GM18873 (cell line): ENCODE results near the gene LPAR3.
A peak's percentile ranks its signal among the peaks of the same experiment; 100 is the strongest.
"Not testable (repeated sequence)": the region's sequence is repeated elsewhere in the genome, so short reads cannot be mapped to it uniquely, and the experiment has no call there.

Experiments
- ATAC-seq: cut with Tn5 transposase; IDR thresholded peaks from one replicate; pipeline ENCODE4 v1.9.1; 2021; ENCODE audit warnings: mild to moderate bottlenecking, moderate library complexity, moderate number of reproducible peaks; ENCODE audit not compliant: unreplicated experiment, low FRiP score

LPAR3 gene

DNA sequence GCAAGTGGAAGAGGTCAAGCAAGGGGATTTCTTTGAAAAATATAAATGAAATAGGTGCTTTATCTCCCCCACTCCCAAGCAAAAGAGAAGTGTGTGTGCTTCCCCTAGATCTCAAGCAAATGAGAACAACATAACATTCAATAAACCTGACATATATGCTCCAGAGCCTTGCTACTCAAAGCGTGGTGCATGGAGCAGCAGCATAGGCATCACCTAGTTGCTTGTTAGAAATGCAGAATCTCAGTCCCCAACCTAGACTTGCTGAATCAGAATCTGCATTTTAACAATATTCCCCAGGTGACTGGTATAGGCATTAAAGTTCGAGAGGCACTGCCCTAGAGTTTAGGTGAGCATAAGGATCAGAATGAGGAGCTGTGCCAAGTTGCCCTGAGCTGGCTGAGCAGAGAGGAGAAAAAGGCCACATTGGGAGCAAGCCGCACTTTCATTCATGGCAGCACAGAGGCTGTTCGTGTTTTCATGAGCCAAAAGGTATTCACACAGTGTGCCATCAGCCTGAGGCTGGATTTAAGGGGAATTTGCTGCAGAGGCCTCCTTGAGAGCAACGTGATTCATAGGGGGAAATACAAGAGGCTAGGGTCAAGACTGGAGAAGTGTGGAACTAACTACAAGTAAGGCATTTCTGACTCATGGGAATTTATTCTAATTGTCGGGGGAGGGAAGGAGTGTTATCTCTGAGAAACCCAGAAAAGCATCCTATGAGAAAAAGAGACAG is 14.3 kb upstream of the LPAR3 start:
- no peak for ATAC-seq

DNA sequence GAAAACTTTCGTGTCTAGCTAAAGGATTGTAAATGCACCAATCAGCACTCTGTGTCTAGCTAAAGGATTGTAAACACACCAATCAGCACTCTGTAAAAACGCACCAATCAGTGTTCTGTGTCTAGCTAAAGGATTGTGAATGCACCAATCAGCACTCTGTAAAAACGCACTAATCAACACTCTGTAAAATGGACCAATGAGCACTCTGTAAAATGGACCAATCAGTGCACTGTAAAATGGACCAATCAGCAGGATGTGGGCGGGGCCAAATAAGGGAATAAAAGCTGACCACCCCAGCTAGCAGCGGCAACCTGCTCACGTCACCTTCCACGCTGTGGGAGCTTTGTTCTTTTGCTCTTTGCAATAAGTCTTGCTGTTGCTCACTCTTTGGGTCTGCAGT is 9.7 kb upstream of the LPAR3 start:
- ATAC-seq: not testable (repeated sequence)

DNA sequence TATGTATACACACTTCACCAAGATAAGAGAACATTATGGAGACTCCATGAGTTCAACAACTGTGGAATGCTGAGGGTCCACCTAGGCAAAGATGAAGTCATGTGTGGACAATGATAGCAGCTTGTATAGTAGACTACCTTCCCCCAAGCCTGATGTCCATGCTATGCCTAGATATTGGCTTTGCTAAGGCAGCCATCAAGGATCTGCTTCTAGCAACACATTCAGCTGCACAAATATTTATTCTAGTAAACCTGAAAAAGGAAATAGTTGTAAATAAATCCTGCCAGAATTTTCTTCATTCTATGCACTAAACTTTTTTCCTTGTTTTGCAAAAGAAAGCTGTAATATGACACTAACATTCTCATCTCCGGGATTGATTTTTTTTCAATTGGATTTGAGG is 7.0 kb upstream of the LPAR3 start:
- no peak for ATAC-seq

DNA sequence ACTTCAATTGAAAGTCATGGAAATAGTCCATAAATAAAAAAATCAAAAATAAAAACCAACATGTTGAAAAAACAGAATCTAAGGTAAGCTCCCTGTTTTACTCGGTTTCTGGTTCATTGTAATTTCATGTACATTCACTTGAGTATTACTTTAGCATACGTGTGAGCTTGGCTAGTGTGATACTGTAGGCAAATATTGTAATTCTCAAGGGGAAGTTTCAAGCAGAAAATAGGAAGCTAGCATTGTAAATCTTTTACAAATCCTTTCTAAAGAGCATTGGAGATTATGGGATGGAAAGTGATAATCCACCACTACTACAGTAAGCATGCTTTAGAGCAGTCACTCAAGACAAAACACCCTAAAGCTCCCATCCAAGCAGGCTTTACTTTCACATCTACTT is 3.3 kb upstream of the LPAR3 start:
- ATAC-seq: no peak

DNA sequence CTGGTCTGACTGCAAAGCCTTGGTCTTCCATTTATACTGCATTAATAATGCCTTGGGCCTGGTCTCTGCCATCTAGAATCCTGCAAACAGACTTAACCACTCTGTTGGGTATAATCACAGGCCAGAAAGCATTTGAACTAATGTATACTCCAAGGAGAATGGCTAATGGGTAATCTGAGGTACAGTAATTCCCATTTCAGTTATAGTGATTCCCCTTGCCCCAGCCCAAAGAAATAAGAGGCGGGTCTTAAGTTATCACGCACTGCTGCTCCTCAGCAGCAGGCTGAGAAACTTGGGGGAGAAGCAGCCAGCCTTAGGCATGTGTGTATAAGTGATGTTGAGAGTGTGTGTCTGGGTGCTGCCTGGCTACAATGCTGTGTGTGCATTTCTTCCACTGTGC is 2.4 kb downstream of the LPAR3 start:
- no peak for ATAC-seq

GRCh38 chr1:84889437-84889836 is 3.6 kb downstream of the LPAR3 start:
- ATAC-seq: no peak

DNA sequence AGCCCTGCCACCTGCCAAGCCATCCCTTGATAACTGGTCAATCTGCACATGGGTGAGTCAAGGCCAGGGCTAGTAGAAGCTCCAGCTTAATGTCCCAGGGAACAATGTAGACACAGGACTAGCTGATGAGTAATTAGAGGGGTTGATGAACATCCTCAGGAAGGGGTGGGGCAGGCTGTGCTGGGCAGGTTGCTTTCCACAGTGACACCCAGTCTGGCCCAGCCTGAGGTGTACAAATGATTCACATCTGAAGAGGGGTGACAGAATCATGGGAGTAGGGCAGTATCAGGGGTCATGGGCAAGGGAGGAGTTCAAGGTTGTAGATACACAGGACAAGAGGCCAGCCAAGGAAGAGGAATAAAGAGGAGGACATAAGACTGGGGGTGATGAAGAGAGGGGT is 4.3 kb downstream of the LPAR3 start:
- ATAC-seq: no peak

GRCh38 chr1:84887261-84887934 is 5.6 kb downstream of the LPAR3 start:
- no peak for ATAC-seq

DNA sequence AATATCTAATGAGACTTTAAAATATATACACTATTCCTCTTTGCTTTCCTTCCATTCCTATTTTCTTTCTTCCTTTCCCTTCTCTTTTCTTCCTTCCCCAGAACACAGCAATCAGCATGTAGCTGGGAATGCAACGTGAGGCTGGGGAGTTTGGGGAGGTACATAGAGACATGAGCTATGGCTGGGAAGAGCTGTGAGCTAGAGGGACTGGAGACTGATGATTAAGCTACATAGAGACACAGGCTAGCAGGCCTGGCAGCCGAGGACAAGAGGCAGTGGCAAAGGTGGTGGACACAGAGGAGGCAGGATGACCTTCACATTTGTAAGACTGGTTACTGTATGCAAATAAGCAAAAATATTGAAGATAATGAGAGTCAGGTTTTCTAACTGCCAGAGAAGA is 7.5 kb downstream of the LPAR3 start:
- ATAC-seq: no peak

- ATAC-seq: no peak
These were observed 8.2 kb downstream of the LPAR3 start for GRCh38 chr1:84884671-84885389.

DNA sequence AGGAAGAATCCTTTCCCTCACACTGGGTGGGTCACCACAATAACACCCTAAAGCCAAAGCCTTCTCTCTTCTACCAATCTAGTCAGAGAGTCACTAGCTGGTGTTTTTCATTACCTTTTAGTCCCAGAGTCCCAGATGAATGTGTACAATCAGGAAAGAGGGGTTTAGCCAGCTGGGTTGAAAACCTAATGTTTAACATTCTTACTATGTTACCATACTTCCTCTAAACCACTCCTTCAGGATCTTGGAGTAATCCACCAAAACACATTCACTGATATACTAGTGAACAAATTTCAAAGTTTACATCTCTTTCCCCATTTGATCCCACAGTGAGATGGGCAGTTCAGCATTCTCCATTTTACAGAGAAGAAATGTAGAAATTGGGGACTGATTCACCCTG is 9.7 kb downstream of the LPAR3 start:
- ATAC-seq: no peak

DNA sequence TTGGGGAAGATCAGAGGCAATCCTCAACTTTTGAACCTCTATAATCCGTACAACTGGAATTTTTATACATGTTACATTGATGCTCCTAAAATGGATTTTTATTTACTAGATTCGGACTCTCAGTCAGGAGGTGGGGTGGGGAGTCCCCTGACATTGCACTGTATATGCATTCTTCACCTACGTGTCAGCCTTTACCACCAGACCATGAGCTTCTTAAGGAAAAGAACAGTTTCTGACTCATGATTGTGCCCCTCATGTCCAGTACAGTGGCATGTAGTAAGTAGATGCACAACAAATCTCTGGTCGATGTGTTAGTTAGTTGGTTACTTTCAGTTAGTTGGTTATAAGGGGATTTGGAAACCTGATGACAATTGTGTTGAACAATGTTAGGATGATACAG is 15.4 kb downstream of the LPAR3 start:
- ATAC-seq: no peak

DNA sequence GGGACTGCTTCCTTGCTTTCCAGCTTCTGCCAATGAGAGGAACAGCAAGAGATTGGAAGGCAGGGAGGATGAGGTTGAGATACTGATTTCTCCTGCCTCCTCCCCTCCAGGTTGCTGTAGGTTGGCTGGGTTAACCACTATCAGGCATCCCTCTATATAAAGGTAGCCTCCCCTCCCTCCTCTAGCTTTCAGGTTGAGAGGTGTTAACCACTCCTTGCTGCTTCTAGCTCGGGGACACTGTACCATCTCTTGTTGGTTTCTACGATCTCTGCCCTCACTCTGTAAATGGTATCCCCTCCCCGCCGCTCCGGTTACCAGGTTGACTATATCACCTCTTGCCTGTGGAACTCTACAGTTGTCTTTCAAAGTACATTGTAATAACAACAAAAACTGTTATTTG is 16.7 kb downstream of the LPAR3 start:
- no peak for ATAC-seq

- ATAC-seq: no peak
These were observed 19.6 kb downstream of the LPAR3 start for GRCh38 chr1:84873366-84873765.

DNA sequence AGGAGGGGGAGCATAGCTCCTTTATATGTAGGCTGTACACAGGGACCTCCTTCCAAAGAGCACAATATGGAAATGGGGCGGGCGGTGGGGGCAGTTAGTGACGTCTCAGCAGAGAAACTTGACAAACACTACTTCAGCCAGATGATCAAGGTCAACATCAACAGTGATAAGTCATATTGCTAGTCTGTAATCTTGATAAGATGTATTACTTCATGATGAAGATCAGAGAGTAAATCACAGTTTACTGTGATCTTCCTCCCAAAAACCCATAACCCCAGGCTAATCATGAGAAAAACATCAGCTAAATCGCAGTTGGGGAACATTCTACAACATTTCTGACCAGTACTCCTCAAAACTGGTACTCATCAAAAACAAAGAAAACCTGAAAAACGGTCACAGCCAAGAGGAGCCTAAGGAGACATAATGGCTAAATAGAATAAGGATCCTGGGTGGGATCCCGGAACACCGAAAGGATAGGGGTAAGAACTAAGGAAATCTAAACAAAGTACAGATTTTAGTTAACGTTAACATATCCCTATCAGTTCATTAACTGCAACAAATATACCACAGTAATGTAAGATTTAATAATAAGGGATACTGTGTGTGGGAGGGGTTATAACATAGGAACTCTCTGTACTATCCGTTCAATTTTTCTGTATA is 20.2 kb downstream of the LPAR3 start:
- ATAC-seq: no peak

DNA sequence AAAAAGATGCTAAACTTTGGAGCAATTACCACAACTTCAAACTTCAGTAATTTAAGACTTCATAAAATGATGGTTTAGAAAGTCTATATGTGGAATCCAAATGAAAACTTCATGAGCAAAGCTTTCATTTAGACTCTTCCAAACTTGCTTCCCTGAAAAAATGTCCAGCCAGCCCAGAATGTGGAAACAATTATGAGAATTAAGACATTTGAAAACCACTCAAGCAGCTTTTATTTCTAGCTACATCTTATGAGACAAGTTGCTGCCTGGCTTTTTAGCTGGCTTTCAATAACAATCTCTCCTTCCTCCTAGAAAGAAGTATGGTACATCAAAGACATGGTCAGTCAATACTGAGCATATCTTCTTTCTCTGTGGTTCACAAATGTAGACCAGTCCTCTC is 21.8 kb downstream of the LPAR3 start:
- ATAC-seq: no peak

DNA sequence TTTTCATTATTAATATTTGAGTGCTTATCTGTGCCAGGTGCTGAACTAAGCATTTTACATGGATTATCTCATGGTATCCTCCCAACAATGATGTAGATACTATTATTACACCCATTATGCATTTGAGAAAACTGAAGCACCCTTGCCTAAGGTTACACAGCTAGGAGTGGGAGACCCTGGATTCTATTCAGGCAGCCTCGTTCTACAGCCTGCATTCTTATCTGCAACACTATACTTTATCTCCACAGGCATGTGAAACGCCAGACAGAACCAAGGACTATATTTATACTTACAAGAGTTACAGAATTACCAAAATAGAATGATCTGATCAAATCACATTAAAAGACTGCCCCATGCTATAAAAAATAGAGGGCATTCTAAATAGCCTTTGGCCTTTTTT is 22.4 kb downstream of the LPAR3 start:
- ATAC-seq: no peak

DNA sequence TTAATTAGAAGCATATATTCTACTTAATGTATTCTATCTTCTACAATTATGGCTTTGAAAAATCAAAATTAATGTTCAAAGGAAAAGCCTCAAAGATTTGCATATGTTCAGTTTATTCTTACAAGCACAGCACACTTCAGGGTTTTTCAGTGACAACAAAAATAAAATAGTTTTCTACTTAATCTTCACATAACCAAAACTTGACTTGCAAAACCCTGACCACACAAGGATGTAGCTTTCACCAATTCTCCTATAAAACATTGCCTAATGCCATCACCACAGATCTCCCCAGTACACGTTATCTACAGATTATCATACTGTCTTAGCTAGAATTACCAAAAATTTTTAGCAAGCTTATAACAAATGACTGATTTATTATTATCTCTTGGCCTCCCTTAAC is 23.3 kb downstream of the LPAR3 start:
- no peak for ATAC-seq

DNA sequence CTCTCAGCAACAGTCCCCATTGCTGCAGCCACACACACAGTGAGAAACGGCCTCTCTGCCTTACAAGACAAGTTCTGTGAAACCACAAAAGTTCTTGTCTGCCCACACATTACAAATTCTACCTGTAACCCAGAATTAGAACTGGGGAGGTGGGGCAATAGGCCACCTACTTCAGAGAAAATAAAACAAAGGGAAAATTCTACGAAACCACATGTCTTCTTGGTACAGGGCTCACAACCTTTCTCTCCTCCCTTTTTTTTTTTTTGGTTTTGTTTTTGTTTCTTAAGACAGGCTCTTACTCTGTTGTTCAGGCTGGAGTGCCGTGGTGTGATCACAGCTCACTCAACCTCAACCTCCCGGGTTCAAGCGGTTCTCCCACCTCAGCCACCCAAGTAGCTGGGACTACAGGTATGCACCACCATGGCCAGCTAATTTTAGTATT is 30.2 kb downstream of the LPAR3 start:
- ATAC-seq: peak; percentile 91

DNA sequence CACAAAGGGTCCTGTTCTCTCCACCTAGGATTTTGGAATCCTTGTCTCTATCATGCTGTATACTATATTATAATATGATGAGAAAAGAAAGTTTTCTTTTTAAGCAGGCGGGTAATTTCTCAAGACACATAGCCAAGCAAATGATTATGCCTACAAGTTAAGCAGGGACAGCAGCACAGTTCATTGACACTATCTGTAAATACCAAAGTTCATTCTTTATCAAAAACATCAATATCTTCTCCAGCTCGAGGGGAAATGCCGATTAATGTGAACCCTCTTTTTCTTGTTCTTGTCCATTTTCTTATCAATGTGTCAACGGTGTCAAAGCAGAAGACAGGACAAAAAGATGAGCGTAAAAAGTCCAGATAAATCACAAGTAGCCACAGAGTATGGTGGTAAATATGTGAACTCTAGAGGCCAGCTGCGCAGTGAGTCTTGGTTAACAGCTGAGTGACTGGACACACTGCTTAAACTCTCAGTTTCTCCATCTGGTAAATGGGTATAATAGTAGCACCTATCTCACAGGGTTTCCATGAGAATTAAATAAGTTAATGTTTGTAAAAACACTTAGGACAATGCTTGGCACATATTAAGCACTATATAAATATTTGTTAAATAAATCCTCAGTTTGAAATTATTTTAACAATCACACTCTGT is 30.9 kb downstream of the LPAR3 start:
- ATAC-seq: no peak

DNA sequence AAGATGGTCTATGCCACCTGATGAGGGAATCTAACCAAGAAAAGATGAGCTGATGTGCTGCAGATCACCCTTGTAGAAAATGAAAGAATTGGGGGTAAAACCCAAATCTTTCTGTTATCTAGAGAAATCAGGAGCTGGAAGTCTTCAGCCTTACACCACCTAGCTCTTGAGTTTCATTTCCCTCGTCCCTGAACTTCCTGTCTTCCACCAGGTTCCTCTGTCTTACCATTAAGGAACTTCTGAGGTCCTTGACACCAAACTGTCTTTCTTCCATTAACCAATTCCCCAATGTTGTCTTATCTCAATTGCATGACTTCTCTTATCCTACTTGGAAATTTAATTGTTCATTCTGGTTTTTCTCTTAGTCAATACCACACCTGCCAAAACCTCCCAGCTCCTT is 31.5 kb downstream of the LPAR3 start:
- no peak for ATAC-seq
